Epithelial cell of esophagus (primary cell): ENCODE results near the gene BCAT1.
"Not testable (repeated sequence)": the region's sequence is repeated elsewhere in the genome, so short reads cannot be mapped to it uniquely, and the experiment has no call there.

Source experiments
- DNase-seq: peaks from one replicate; pipeline ENCODE4 v3.0.0; 2010; ENCODE audit warnings: low read depth
- H3K4me3 ChIP-seq: 2 replicates; pipeline ENCODE4 v1.5.1; 2011; ENCODE audit warnings: mild to moderate bottlenecking, low read length, control low read depth
- TF ChIP-seq, protein P1 (sequence below): IDR thresholded peaks from 2 replicates; pipeline ENCODE4 v1.5.1; 2011; ENCODE audit warnings: low read depth, mild to moderate bottlenecking, low read length, control low read depth, inconsistent platforms; ENCODE audit not compliant: insufficient read depth; ENCODE audit errors: missing control alignments

Gene BCAT1

DNA sequence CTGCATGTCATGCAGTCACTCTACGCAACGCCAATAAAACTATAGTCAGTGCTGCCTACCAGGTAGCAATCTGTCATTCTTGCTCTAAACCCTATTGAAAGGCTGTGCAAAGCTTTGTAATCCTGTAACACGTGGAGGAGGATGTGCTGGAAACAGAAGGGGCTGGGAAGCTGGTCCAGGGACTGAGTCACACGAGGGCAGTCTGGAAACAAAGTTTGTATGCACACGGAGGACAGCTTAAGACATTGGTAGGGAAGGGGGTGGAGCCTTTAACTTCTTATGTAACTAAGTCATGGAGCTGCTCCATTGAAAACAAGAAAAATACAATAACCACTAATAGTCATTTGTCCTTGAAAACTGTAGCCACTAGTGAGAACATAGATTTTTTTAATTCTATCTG is 128.0 kb downstream of the BCAT1 start:
- TF ChIP-seq, protein P1, sequence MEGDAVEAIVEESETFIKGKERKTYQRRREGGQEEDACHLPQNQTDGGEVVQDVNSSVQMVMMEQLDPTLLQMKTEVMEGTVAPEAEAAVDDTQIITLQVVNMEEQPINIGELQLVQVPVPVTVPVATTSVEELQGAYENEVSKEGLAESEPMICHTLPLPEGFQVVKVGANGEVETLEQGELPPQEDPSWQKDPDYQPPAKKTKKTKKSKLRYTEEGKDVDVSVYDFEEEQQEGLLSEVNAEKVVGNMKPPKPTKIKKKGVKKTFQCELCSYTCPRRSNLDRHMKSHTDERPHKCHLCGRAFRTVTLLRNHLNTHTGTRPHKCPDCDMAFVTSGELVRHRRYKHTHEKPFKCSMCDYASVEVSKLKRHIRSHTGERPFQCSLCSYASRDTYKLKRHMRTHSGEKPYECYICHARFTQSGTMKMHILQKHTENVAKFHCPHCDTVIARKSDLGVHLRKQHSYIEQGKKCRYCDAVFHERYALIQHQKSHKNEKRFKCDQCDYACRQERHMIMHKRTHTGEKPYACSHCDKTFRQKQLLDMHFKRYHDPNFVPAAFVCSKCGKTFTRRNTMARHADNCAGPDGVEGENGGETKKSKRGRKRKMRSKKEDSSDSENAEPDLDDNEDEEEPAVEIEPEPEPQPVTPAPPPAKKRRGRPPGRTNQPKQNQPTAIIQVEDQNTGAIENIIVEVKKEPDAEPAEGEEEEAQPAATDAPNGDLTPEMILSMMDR = no peak
- peak; percentile 59 for DNase-seq
- H3K4me3 ChIP-seq = no peak overlapping the region

DNA sequence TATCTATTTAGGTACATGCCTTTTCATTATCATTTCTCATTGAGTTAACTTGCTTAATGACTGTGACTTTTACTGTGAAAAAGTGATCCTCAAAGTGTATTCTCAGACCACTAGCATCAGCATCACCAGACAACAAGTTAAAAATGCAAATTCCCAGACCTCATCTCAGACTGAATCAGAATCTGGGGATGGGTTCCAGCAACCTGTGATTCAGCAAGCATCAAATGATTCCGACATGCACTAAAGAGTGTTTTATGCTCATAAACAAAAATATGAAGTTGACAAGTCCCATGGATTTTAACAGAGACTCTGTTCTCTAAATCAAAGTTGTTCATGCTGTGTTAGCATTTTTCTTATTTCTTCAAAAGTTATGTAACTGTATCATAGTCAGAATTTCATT is 130.6 kb downstream of the BCAT1 start:
- TF ChIP-seq, protein P1 = no peak

DNA sequence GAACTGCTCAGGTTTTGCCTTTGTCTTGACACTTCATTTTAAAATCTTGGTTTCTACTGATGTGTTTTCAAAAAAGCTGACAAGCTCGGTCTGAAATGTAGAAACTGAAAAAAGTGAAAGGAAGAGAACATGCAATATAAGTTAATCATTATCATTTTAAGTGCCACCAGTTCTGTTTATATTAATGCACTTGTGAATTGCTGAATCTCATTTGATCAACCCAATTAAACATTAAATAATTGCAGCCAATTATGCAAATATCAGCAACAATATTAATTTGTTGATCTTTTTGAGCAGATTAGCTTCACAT is 133.8 kb downstream of the BCAT1 start:
- no peak for DNase-seq
- no peak overlapping the region for H3K4me3 ChIP-seq
- TF ChIP-seq, protein P1 = no peak

More for the DNA sequence above, 130.6 kb downstream of the BCAT1 start:
- DNase-seq = no peak
- no peak overlapping the region for H3K4me3 ChIP-seq

- TF ChIP-seq, protein P1 = no peak
- H3K4me3 ChIP-seq = no peak overlapping the region
- DNase-seq = no peak
Observed at GRCh38 chr12:24814379-24815113, 134.4 kb downstream of the BCAT1 start.

DNA sequence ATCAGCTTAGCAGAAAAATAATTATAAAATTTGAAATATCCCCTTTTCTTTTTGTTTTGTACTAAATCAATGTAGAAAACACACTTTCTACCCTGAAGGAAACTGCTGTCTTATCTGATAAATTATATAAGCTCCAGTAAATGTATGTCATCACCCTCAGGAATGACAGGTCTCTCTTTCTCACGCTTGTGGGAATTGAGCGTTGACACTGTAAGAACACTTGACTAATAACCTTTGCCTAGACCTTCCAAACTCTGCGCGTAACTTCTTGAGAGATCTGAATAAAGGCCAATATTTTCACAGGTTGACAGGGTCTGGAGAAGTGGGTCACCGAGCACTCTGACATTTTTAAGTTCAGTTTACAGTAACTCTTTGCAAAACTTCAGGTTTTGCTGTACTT is 138.5 kb downstream of the BCAT1 start:
- TF ChIP-seq, protein P1 = no peak
- DNase-seq = no peak
- H3K4me3 ChIP-seq = no peak overlapping the region

GRCh38 chr12:24809306-24809705 is 139.6 kb downstream of the BCAT1 start:
- H3K4me3 ChIP-seq, DNase-seq: not testable (repeated sequence)

- DNase-seq = no peak
- no peak overlapping the region for H3K4me3 ChIP-seq
- TF ChIP-seq, protein P1 = no peak
Observed at GRCh38 chr12:24808651-24809050, 140.2 kb downstream of the BCAT1 start.

GRCh38 chr12:24806386-24806785 is 142.5 kb downstream of the BCAT1 start:
- TF ChIP-seq, protein P1 = no peak
- no peak overlapping the region for H3K4me3 ChIP-seq
- DNase-seq = no peak
